HG03575 (cell line): ENCODE data around the gene BCL7A.
A peak's percentile ranks its signal among the peaks of the same experiment; 100 is the strongest.

Experiments
- ATAC-seq: cut with Tn5 transposase; IDR thresholded peaks from one replicate; pipeline ENCODE4 v1.9.1; 2021; ENCODE audit not compliant: unreplicated experiment, insufficient number of reproducible peaks, low FRiP score; ENCODE audit errors: extremely low read depth

Gene BCL7A

GRCh38 chr12:122064025-122064777 is 42.5 kb downstream of the BCL7A start:
- no peak for ATAC-seq

GRCh38 chr12:122064780-122065588 is 43.3 kb downstream of the BCL7A start:
- no peak for ATAC-seq

GRCh38 chr12:122067548-122067947 is 45.9 kb downstream of the BCL7A start:
- no peak for ATAC-seq

- ATAC-seq, result peak; percentile 68
Observed at GRCh38 chr12:122067966-122068365, 46.3 kb downstream of the BCL7A start.

- no peak for ATAC-seq
Observed at GRCh38 chr12:122072031-122072970, 50.6 kb downstream of the BCL7A start.

- no peak for ATAC-seq
Observed at GRCh38 chr12:122073815-122074214, 52.1 kb downstream of the BCL7A start.

- ATAC-seq, result no peak
Observed at GRCh38 chr12:122076743-122077495, 55.2 kb downstream of the BCL7A start.

GRCh38 chr12:122078141-122079032 is 56.7 kb downstream of the BCL7A start, which contains the start of gene MLXIP:
TSS of gene MLXIP (plus strand) at chr12:122078756. CDS start at chr12:122078854, 98 bp downstream.
- ATAC-seq, result no peak

GRCh38 chr12:122079033-122079531 is 57.4 kb downstream of the BCL7A start:
- no peak for ATAC-seq

- ATAC-seq, result no peak
Observed at GRCh38 chr12:122079532-122080081, 57.9 kb downstream of the BCL7A start.

GRCh38 chr12:122080149-122081082 is 58.7 kb downstream of the BCL7A start:
- no peak for ATAC-seq

- no peak for ATAC-seq
Observed at GRCh38 chr12:122081083-122081696, 59.5 kb downstream of the BCL7A start.

GRCh38 chr12:122081697-122082221 is 60.1 kb downstream of the BCL7A start:
- no peak for ATAC-seq

GRCh38 chr12:122082621-122083356 is 61.1 kb downstream of the BCL7A start:
- no peak for ATAC-seq

- ATAC-seq, result no peak
Observed at GRCh38 chr12:122084857-122085405, 63.2 kb downstream of the BCL7A start.
